Measurements from ENCODE around the gene RNU7-1. TPM values are rescaled to one million over a fixed set of nuclear protein-coding genes. Genes with fewer than 3 reads are reported as not detected.
A peak's percentile ranks its signal among the peaks of the same experiment; 100 is the strongest.

RNU7-1 gene
- total RNA-seq, 4 donors from 2014 or later, result not detected

GRCh38 chr12:6946920-6947374 lies 3.3 kb downstream of the RNU7-1 start:
- no peaks in the 10 kb centered on the region for H3K27me3 ChIP-seq
- WGBS, 2 donors (ENCODE audit: low coverage in 1 of 2), result 41 to 43% methylated on average over 6 to 8 of the region's 8 CpGs
- intact Hi-C loops (cut with DNase I; ENCODE audit: low total_unique reads), result no loop called here
- in situ Hi-C loops (cut with MboI; ENCODE audit: low pct_ligation_motif_present in 1 of 4, low pct_unique_long_range_greater_than_20kb in 1 of 4, low sequenced_read_pairs in 3 of 4), result loop anchor here in 3 of 4 donors (10.0 to 25.0 kb wide), 2 partner anchors 158 to 165 kb away; partner anchors contain the start of gene C1RL (in 3 of the 3)
- H3K4me3 ChIP-seq, result peak overlapping the region; percentile 26 to 52 (median 34)
- H3K9me3 ChIP-seq, result no peaks in the 10 kb centered on the region
- no peak for TF ChIP-seq EP300 (IDR thresholded peaks at IDR 0.05; ENCODE audit: low read depth)
- TF ChIP-seq, protein P1, sequence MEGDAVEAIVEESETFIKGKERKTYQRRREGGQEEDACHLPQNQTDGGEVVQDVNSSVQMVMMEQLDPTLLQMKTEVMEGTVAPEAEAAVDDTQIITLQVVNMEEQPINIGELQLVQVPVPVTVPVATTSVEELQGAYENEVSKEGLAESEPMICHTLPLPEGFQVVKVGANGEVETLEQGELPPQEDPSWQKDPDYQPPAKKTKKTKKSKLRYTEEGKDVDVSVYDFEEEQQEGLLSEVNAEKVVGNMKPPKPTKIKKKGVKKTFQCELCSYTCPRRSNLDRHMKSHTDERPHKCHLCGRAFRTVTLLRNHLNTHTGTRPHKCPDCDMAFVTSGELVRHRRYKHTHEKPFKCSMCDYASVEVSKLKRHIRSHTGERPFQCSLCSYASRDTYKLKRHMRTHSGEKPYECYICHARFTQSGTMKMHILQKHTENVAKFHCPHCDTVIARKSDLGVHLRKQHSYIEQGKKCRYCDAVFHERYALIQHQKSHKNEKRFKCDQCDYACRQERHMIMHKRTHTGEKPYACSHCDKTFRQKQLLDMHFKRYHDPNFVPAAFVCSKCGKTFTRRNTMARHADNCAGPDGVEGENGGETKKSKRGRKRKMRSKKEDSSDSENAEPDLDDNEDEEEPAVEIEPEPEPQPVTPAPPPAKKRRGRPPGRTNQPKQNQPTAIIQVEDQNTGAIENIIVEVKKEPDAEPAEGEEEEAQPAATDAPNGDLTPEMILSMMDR (IDR thresholded peaks at IDR 0.05), result no peak
- TF ChIP-seq POLR2AphosphoS5 (IDR thresholded peaks at IDR 0.05), result no peak
- TF ChIP-seq POLR2A (IDR thresholded peaks at IDR 0.05), result no peak
- peak overlapping the region; percentile 93 to 99 (median 95) for H3K27ac ChIP-seq
- DNase-seq, result no peak
- H3K36me3 ChIP-seq, result no peaks in the 10 kb centered on the region
- peaks cover 21 to 50% (median 28%) of the 10 kb centered on the region in 4 donors for H3K4me1 ChIP-seq

- in situ Hi-C loops (cut with MboI; ENCODE audit: low pct_ligation_motif_present in 1 of 4, low pct_unique_long_range_greater_than_20kb in 1 of 4, low sequenced_read_pairs in 3 of 4), result loop anchor here in 3 of 4 donors (10.0 to 25.0 kb wide), 2 partner anchors 157 to 165 kb away; partner anchors contain the start of gene C1RL (in 3 of the 3)
- TF ChIP-seq, protein P1 (IDR thresholded peaks at IDR 0.05), result no peak
- no peak for TF ChIP-seq POLR2AphosphoS5 (IDR thresholded peaks at IDR 0.05)
- no peak for TF ChIP-seq EP300 (IDR thresholded peaks at IDR 0.05; ENCODE audit: low read depth)
- TF ChIP-seq POLR2A (IDR thresholded peaks at IDR 0.05), result no peak
- H3K4me1 ChIP-seq, result peaks cover 21 to 44% (median 27%) of the 10 kb centered on the region in 4 donors
- no peak overlapping the region for H3K4me3 ChIP-seq
- intact Hi-C loops (cut with DNase I; ENCODE audit: low total_unique reads), result no loop called here
- no peak overlapping the region for H3K27ac ChIP-seq
- H3K9me3 ChIP-seq, result no peaks in the 10 kb centered on the region
- no peaks in the 10 kb centered on the region for H3K36me3 ChIP-seq
- 82 to 92% methylated on average over 8 of the region's 8 CpGs for WGBS, 2 donors (ENCODE audit: low coverage in 1 of 2)
- no peak for DNase-seq
- H3K27me3 ChIP-seq, result no peaks in the 10 kb centered on the region
Measured at GRCh38 chr12:6947615-6948014, 4.0 kb downstream of the RNU7-1 start.

- Histone ChIP-seq H3K27me3 (no peaks in the 10 kb centered on the region), H3K4me3 (no peak overlapping the region), H3K9me3 (no peaks in the 10 kb centered on the region), H3K36me3 (no peaks in the 10 kb centered on the region), H3K27ac (peak overlapping the region in 3 of 4 donors; percentile 32 to 66 (median 40)), H3K4me1 (peaks cover 14 to 39% (median 22%) of the 10 kb centered on the region in 4 donors)
- TF ChIP-seq, protein P1 (IDR thresholded peaks at IDR 0.05), result no peak
- TF ChIP-seq EP300 (IDR thresholded peaks at IDR 0.05; ENCODE audit: low read depth), result no peak
- TF ChIP-seq POLR2AphosphoS5 (IDR thresholded peaks at IDR 0.05), result no peak
- TF ChIP-seq POLR2A (IDR thresholded peaks at IDR 0.05), result no peak
- WGBS, 2 donors (ENCODE audit: low coverage in 1 of 2), result 74 to 79% methylated on average over 8 to 15 of the region's 15 CpGs
- in situ Hi-C loops (cut with MboI; ENCODE audit: low pct_ligation_motif_present in 1 of 4, low pct_unique_long_range_greater_than_20kb in 1 of 4, low sequenced_read_pairs in 3 of 4) (loop anchor here in 3 of 4 donors (10.0 to 25.0 kb wide), 2 partner anchors 156 to 163 kb away; partner anchors contain the start of gene C1RL (in 3 of the 3)), intact Hi-C loops (cut with DNase I; ENCODE audit: low total_unique reads) (no loop called here)
- no peak for DNase-seq
Measured at GRCh38 chr12:6948873-6949594, 5.4 kb downstream of the RNU7-1 start.

- 67% methylated on average over 1 of the region's 1 CpG for WGBS, 2 donors (ENCODE audit: low coverage in 1 of 2)
- intact Hi-C loops (cut with DNase I; ENCODE audit: low total_unique reads) (no loop called here), in situ Hi-C loops (cut with MboI; ENCODE audit: low pct_ligation_motif_present in 1 of 4, low pct_unique_long_range_greater_than_20kb in 1 of 4, low sequenced_read_pairs in 3 of 4) (no loop called here)
- no peak for DNase-seq
- Histone ChIP-seq H3K4me3 (no peak overlapping the region), H3K9me3 (no peaks in the 10 kb centered on the region), H3K27ac (peak overlapping the region; percentile 77 to 89 (median 82)), H3K4me1 (peaks cover 7 to 45% (median 20%) of the 10 kb centered on the region in 4 donors), H3K36me3 (no peaks in the 10 kb centered on the region), H3K27me3 (no peaks in the 10 kb centered on the region)
- TF ChIP-seq, protein P1 (IDR thresholded peaks at IDR 0.05), result peak in 3 of 5 experiments; percentile 9 to 10 (median 10)
- no peak for TF ChIP-seq POLR2AphosphoS5 (IDR thresholded peaks at IDR 0.05)
Measured at GRCh38 chr12:6950401-6950801, 6.8 kb downstream of the RNU7-1 start.

Data from transverse colon (tissue), 4 donors.